Astrocyte of the cerebellum (primary cell): ENCODE measurements around the gene IFT43.
A peak's percentile ranks its signal among the peaks of the same experiment; 100 is the strongest.

Experiments used
- DNase-seq: peaks from one replicate; pipeline ENCODE4 v3.0.0-alpha.2; 2011; ENCODE audit warnings: low read depth
- H3K4me3 ChIP-seq: 2 replicates; pipeline ENCODE4 v1.5.1; 2011; ENCODE audit warnings: mild to moderate bottlenecking, low read depth, low read length, moderate library complexity
- in situ Hi-C: cut with HindIII; loops from 2 replicates; pipeline ENCODE4 v1.10.0; 2017; ENCODE audit warnings: low sequenced_read_pairs
- TF ChIP-seq, protein P1 (sequence below): IDR thresholded peaks from 2 replicates; pipeline ENCODE4 v1.5.1; 2012; ENCODE audit warnings: low read length, low read depth, moderate library complexity, mild to moderate bottlenecking; ENCODE audit errors: missing control alignments

IFT43 gene

GRCh38 chr14:76040704-76041103 lies 55.1 kb downstream of the IFT43 start:
- DNase-seq = no peak
- TF ChIP-seq, protein P1, sequence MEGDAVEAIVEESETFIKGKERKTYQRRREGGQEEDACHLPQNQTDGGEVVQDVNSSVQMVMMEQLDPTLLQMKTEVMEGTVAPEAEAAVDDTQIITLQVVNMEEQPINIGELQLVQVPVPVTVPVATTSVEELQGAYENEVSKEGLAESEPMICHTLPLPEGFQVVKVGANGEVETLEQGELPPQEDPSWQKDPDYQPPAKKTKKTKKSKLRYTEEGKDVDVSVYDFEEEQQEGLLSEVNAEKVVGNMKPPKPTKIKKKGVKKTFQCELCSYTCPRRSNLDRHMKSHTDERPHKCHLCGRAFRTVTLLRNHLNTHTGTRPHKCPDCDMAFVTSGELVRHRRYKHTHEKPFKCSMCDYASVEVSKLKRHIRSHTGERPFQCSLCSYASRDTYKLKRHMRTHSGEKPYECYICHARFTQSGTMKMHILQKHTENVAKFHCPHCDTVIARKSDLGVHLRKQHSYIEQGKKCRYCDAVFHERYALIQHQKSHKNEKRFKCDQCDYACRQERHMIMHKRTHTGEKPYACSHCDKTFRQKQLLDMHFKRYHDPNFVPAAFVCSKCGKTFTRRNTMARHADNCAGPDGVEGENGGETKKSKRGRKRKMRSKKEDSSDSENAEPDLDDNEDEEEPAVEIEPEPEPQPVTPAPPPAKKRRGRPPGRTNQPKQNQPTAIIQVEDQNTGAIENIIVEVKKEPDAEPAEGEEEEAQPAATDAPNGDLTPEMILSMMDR = no peak
- in situ Hi-C loops = no loop called here
- H3K4me3 ChIP-seq = no peak overlapping the region

DNA sequence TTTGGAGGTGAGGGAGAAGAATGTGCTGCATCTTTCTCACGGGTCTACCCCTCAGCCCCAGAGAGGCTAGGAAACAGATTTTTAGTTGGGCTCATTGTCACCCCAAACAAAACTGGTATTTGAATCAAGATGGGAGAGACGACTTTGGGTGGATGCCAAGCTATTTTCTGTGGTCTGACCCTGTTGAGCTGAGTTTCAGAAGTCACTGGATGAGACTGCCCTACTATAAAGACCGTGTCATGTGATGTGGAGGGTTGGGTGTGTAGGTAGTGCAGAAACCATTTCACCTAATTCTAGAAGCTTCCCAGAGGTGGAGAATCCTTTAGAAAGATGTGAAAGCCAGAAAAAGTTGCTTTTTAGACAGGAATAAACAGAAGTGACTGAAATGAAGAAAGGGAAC lies 60.2 kb downstream of the IFT43 start:
- H3K4me3 ChIP-seq = no peak overlapping the region
- TF ChIP-seq, protein P1 = no peak
- DNase-seq = no peak
- in situ Hi-C loops = no loop called here

DNA sequence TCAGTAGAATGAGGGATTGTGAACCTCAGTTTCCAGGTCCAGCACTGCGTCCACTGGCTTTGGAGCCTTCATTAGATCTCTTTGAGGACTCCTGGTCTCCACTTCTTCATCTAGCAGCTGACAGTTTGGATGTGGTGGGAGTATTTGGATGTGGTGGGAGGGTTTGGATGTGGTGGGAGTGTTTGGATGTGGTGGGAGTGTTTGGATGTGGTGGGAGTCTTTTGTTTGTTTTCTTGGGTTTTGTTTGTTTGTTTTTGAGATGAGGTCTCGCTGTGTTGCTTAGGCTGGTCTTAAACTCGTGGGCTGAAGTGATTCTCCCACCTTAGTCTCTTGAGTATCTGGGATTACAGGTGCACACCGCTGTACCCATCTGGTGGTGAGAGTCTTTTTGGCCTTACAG lies 64.7 kb downstream of the IFT43 start:
- H3K4me3 ChIP-seq = no peak overlapping the region
- in situ Hi-C loops = no loop called here
- no peak for DNase-seq
- TF ChIP-seq, protein P1 = no peak

- no peak overlapping the region for H3K4me3 ChIP-seq
- peak; percentile 32 for DNase-seq
- TF ChIP-seq, protein P1 = peak; percentile 76
- in situ Hi-C loops = no loop called here
These were observed 65.3 kb downstream of the IFT43 start for GRCh38 chr14:76050797-76051392.

DNA sequence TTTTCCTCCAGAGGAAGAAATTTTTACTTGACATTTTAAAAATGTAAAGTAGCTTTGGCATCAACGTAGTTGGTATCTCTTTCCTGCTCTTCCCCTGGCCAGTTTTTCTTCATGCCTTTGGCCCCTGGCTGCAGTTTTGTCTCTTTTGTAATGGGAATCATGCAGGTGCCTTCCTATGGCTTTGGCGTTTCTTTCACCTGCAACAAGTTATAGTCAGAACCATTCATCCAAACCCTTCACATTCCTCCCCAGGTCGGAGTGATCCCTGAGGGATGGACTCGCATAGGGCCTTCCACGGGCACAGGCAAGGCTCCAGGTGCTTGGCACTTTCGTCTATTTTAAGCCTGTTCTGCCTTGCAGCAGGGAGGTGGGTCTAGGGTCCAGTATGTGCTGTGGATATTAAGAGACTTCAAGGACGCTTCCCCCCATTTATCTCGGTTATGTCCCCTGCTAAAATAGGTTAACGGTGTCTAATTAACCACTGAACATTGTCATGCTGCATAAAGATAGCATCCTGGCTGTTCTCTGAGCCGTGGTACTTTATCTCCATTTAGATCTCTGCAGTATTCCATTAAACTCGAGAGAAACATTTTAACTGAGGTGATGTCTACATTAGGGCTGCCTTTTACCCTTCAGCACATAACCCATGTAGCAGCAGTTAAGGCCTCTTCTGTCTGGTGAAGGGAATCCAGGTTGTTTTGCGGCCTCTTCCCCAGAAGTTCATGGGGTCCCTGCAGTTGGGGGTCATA lies 66.3 kb downstream of the IFT43 start:
- in situ Hi-C loops = no loop called here
- TF ChIP-seq, protein P1 = no peak
- no peak overlapping the region for H3K4me3 ChIP-seq
- DNase-seq = no peak

DNA sequence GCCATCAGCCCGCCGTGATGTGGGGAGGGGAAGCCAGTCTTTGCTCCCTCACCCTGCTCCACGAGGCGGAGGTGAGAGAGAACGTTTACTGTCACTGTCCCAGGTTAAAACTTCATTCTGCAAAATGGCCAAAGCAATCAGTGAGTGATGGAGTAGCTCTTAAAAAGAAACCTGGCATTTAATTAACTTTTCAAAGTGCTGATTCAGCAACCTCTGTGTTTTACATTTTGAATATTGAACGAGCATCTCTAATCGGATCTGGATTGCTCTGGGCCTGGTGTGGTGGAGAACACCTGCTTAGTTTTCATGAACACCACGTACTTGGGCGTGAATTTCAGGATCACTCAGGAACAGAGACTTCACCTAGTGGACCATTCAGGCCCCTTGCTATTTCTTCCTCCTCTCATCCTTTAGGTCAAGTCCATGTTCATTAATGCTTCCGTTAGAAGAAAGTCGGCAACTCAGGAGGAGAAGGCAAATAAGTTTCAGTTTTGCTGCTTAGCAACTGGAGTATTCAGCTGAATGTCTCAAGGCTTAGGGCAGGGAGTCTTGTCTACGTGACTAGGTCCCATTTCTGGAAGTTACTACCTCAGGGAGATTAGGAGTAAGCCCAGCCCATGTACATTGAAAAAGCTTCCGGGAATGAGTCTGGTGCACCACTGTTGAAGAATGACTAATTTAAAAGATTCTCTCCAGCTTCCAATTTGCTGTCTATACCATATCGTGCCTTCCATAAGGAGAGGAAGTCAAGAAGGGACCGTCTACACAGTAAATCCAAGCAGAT lies 68.2 kb downstream of the IFT43 start:
- in situ Hi-C loops = no loop called here
- TF ChIP-seq, protein P1 = no peak
- DNase-seq = no peak
- H3K4me3 ChIP-seq = no peak overlapping the region
